GM23248 (cell line): ENCODE measurements around the gene MTG2. TPM values are rescaled to one million over a fixed set of nuclear protein-coding genes. Genes with fewer than 3 reads are reported as not detected.

Experiments
- DNase-seq: peaks from one replicate; pipeline ENCODE4 v3.0.0-alpha.2; 2015
- H2AFZ ChIP-seq: fragments of 200-600 bp; sonication (generic); 2 replicates; pipeline ENCODE4 v1.6.1; 2016; ENCODE audit warnings: antibody characterized with exemption
- H3F3A ChIP-seq: fragments of 200-600 bp; sonication (generic); 2 replicates; pipeline ENCODE4 v1.6.1; 2016; ENCODE audit warnings: mild to moderate bottlenecking, antibody characterized with exemption, mixed run types; ENCODE audit not compliant: insufficient read depth
- H3K27ac ChIP-seq: fragments of 200-600 bp; sonication (generic); 2 replicates; pipeline ENCODE4 v1.5.1; 2016; ENCODE audit warnings: mild to moderate bottlenecking
- H3K27me3 ChIP-seq: fragments of 200-600 bp; sonication (generic); replicated peaks from 2 replicates; pipeline ENCODE4 v1.6.1; 2016; ENCODE audit warnings: mild to moderate bottlenecking; ENCODE audit not compliant: insufficient read depth
- H3K36me3 ChIP-seq: fragments of 200-600 bp; sonication (generic); 2 replicates; pipeline ENCODE4 v1.6.1; 2016; ENCODE audit warnings: low read depth, mild to moderate bottlenecking
- H3K4me1 ChIP-seq: fragments of 200-600 bp; sonication (generic); 2 replicates; pipeline ENCODE4 v1.6.1; 2016; ENCODE audit warnings: mild to moderate bottlenecking; ENCODE audit not compliant: insufficient read depth
- H3K4me2 ChIP-seq: fragments of 200-600 bp; sonication (generic); one replicate; pipeline ENCODE4 v1.6.1; 2016; ENCODE audit warnings: mild to moderate bottlenecking; ENCODE audit not compliant: unreplicated experiment
- H3K4me3 ChIP-seq: fragments of 200-600 bp; sonication (generic); 2 replicates; pipeline ENCODE4 v1.5.1; 2016; ENCODE audit warnings: mild to moderate bottlenecking
- H3K79me2 ChIP-seq: fragments of 200-600 bp; sonication (generic); 2 replicates; pipeline ENCODE4 v1.6.1; 2016; ENCODE audit warnings: mild to moderate bottlenecking; ENCODE audit not compliant: insufficient read depth
- H3K9ac ChIP-seq: fragments of 200-600 bp; sonication (generic); 2 replicates; pipeline ENCODE4 v1.6.1; 2016; ENCODE audit warnings: mild to moderate bottlenecking
- H3K9me2 ChIP-seq: fragments of 200-600 bp; sonication (generic); 2 replicates; pipeline ENCODE4 v1.6.1; 2016; ENCODE audit warnings: mixed run types, mild to moderate bottlenecking, moderate library complexity; ENCODE audit not compliant: insufficient read depth
- H3K9me3 ChIP-seq: fragments of 200-600 bp; sonication (generic); one replicate; pipeline ENCODE4 v1.6.1; 2017; ENCODE audit warnings: low read depth
- H4K20me1 ChIP-seq: fragments of 200-600 bp; sonication (generic); 2 replicates; pipeline ENCODE4 v1.6.0; 2016; ENCODE audit not compliant: insufficient read depth
- EZH2 ChIP-seq: fragments of 200-600 bp; sonication (generic); IDR thresholded peaks from 2 replicates; pipeline ENCODE4 v1.6.1; 2018; ENCODE audit warnings: antibody characterized with exemption, mild to moderate bottlenecking; ENCODE audit not compliant: insufficient read depth, poor library complexity, severe bottlenecking
- EZH2phosphoT487 ChIP-seq: fragments of 200-600 bp; sonication (generic); IDR thresholded peaks from 2 replicates; pipeline ENCODE4 v1.6.1; 2018; ENCODE audit warnings: antibody characterized with exemption, moderate library complexity, mild to moderate bottlenecking, low read depth; ENCODE audit not compliant: insufficient read depth
- WGBS, 2 experiments: methylation state at CpG; one replicate each; pipeline ENCODE4 v1.1.6; 2015 to 2017; ENCODE audit warnings: low lambda C conversion rate in 2 of 2, low coverage in 1 of 2; ENCODE audit errors: missing lambda C conversion rate in 2 of 2; 5-methylcytosine and 5-hydroxymethylcytosine counted together
- in situ Hi-C: fragments of 300-500 bp; cut with MboI; formaldehyde crosslinking; loops from 2 replicates; pipeline ENCODE4 v1.15.0; 2020
- polyA plus RNA-seq: library from polyadenylated mRNA; unstranded; fragments of >200 nt; fragmentation: Nextera tagmentation; extraction: Ambion mirVana; gene quantifications from 2 replicates; pipeline ENCODE4 v1.2.1, GENCODE V29; 2016
- total RNA-seq: library from RNA; depleted of rRNA; stranded (reverse); fragments of >200 nt; shearing (Covaris generic); gene quantifications from 2 replicates; pipeline ENCODE4 v1.2.3, GENCODE V29; 2014

MTG2 gene
- total and polyA plus RNA-seq, 2 experiments from 2014 or later = 17.3 to 20.2 TPM

- H3K9ac ChIP-seq = no peak overlapping the region
- no peaks in the 10 kb centered on the region for H3K9me3 ChIP-seq
- H3K4me1 ChIP-seq = no peaks in the 10 kb centered on the region
- no peak overlapping the region for H3K27ac ChIP-seq
- H3K79me2 ChIP-seq = no peaks in the 10 kb centered on the region
- H3K27me3 ChIP-seq = no peaks in the 10 kb centered on the region; the same call in 1 of the 2 replicates
- no peak overlapping the region for H2AFZ ChIP-seq
- WGBS, 2 experiments = 46 to 56% methylated on average over 10 to 19 of the region's 19 CpGs
- H3K9me2 ChIP-seq = no peaks in the 10 kb centered on the region
- TF ChIP-seq EZH2 = no peak
- in situ Hi-C loops = no loop called here
- H3K4me2 ChIP-seq = no peak overlapping the region
- no peaks in the 10 kb centered on the region for H4K20me1 ChIP-seq
- no peaks in the 10 kb centered on the region for H3K36me3 ChIP-seq
- no peak overlapping the region for H3K4me3 ChIP-seq
- DNase-seq = no peak
- no peaks in the 10 kb centered on the region for H3F3A ChIP-seq
These were observed 25.4 kb downstream of the MTG2 start for GRCh38 chr20:62208061-62208794.

- no peak overlapping the region for H3K9ac ChIP-seq
- H3K27me3 ChIP-seq = no peaks in the 10 kb centered on the region; the same call in 1 of the 2 replicates
- H3K4me3 ChIP-seq = no peak overlapping the region
- DNase-seq = peak; percentile 33
- no peaks in the 10 kb centered on the region for H3K36me3 ChIP-seq
- no peak overlapping the region for H3K4me2 ChIP-seq
- in situ Hi-C loops = no loop called here
- H3K79me2 ChIP-seq = no peaks in the 10 kb centered on the region
- H3F3A ChIP-seq = no peaks in the 10 kb centered on the region
- no peak overlapping the region for H3K27ac ChIP-seq
- TF ChIP-seq EZH2phosphoT487 (no peak), EZH2 (no peak)
- H3K9me3 ChIP-seq = no peaks in the 10 kb centered on the region
- no peaks in the 10 kb centered on the region for H4K20me1 ChIP-seq
- 30 to 33% methylated on average over 25 to 27 of the region's 27 CpGs for WGBS, 2 experiments
- no peak overlapping the region for H2AFZ ChIP-seq
- H3K9me2 ChIP-seq = no peaks in the 10 kb centered on the region
- no peaks in the 10 kb centered on the region for H3K4me1 ChIP-seq
These were observed 26.2 kb downstream of the MTG2 start for GRCh38 chr20:62208795-62209755.

DNA sequence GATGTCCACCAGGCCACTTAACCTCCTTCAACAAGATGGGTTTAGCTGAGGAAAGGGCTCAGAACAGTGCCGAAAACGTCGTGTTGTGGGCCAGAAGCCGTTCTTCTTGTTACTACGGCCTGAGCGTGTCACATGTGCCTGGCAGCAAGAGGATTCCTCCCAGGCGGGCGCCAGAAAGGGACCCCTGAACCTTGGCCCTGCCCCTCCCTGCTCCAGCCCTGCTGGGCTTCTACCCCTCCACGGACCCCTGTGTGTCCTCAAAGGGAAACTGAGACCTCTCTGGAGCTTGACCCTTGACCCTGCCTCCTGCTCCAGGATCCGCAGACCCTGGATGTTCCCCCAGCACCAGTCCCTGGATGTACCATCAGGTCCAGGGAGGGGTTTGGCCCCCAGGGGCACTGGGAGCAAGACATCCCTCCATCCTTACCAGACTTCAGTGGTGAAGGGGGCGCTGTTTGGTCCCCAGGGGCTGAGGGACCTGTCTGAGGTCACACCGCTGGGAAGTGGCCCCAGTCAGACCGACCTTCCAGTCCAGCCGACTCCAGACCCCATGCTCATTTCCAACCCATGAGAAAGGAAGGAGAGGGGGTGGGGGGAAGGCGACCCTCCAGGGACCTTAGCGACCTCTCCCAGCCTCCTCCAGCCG lies 27.1 kb downstream of the MTG2 start:
- no peak for DNase-seq
- in situ Hi-C loops = no loop called here
- TF ChIP-seq EZH2phosphoT487 = no peak
- TF ChIP-seq EZH2 = no peak
- Histone ChIP-seq H3K36me3 (no peaks in the 10 kb centered on the region), H3K27ac (no peak overlapping the region), H3K4me2 (no peak overlapping the region), H3K9me3 (no peaks in the 10 kb centered on the region), H3F3A (no peaks in the 10 kb centered on the region), H3K9me2 (no peaks in the 10 kb centered on the region), H3K27me3 (no peaks in the 10 kb centered on the region; the same call in 1 of the 2 replicates), H3K4me1 (no peaks in the 10 kb centered on the region), H4K20me1 (no peaks in the 10 kb centered on the region), H3K4me3 (no peak overlapping the region), H3K9ac (no peak overlapping the region), H3K79me2 (no peaks in the 10 kb centered on the region), H2AFZ (no peak overlapping the region)
- WGBS, 2 experiments = 57 to 59% methylated on average over 17 of the region's 17 CpGs

DNA sequence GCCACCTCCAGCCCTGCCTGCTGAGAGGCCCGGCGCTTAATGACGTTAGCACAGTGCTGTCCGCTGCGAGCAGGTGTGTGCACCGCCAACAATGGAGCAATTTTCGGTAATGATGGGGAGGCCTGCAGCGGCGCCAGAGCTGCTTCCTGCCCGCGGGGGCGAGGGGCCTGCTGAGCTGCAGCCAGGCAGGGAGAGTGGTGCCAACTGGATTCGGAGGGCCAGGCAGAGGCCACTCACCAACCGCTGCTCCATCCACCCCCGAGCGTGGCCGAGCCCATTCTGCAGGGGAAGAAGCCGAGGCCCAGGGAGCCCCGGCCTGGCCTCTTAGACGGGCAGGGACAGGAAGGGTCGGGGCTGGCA lies 27.6 kb downstream of the MTG2 start:
- no peak for TF ChIP-seq EZH2
- no peak for TF ChIP-seq EZH2phosphoT487
- Histone ChIP-seq H3K27me3 (no peaks in the 10 kb centered on the region; the same call in 1 of the 2 replicates), H3K4me1 (no peaks in the 10 kb centered on the region), H3K79me2 (no peaks in the 10 kb centered on the region), H2AFZ (no peak overlapping the region), H3K27ac (no peak overlapping the region), H3F3A (no peaks in the 10 kb centered on the region), H3K9me3 (no peaks in the 10 kb centered on the region), H3K36me3 (no peaks in the 10 kb centered on the region), H4K20me1 (no peaks in the 10 kb centered on the region), H3K4me2 (no peak overlapping the region), H3K9ac (no peak overlapping the region), H3K9me2 (no peaks in the 10 kb centered on the region), H3K4me3 (no peak overlapping the region)
- WGBS, 2 experiments = 64 to 67% methylated on average over 18 to 21 of the region's 21 CpGs
- no peak for DNase-seq
- in situ Hi-C loops = no loop called here
